RPMI8226 (cell line): ENCODE data around the gene ITGB3BP.
"Not testable (repeated sequence)": the region's sequence is repeated elsewhere in the genome, so short reads cannot be mapped to it uniquely, and the experiment has no call there.

ENCODE experiments used
- DNase-seq: peaks from one replicate; pipeline ENCODE4 v3.0.0-alpha.2; 2015

The ITGB3BP gene

GRCh38 chr1:63501256-63501655 is 21.8 kb downstream of the ITGB3BP start:
- DNase-seq = no peak

- DNase-seq = no peak
Observed at GRCh38 chr1:63498106-63498505, 24.9 kb downstream of the ITGB3BP start.

GRCh38 chr1:63497577-63497976 is 25.4 kb downstream of the ITGB3BP start:
- no peak for DNase-seq

GRCh38 chr1:63487336-63488065 is 35.5 kb downstream of the ITGB3BP start:
- DNase-seq = no peak

GRCh38 chr1:63486629-63487028 is 36.4 kb downstream of the ITGB3BP start:
- no peak for DNase-seq

GRCh38 chr1:63480057-63480456 is 43.0 kb downstream of the ITGB3BP start:
- DNase-seq = no peak

GRCh38 chr1:63475761-63476160 is 47.3 kb downstream of the ITGB3BP start:
- DNase-seq = no peak

- not testable (repeated sequence) for DNase-seq
Observed at GRCh38 chr1:63468683-63469082, 54.3 kb downstream of the ITGB3BP start.

GRCh38 chr1:63466759-63467158 is 56.3 kb downstream of the ITGB3BP start:
- no peak for DNase-seq

- DNase-seq = no peak
Observed at GRCh38 chr1:63466181-63466580, 56.8 kb downstream of the ITGB3BP start.

GRCh38 chr1:63463248-63463647 is 59.8 kb downstream of the ITGB3BP start:
- DNase-seq = no peak

- DNase-seq = no peak
Observed at GRCh38 chr1:63461661-63462230, 61.3 kb downstream of the ITGB3BP start.

- no peak for DNase-seq
Observed at GRCh38 chr1:63458750-63459149, 64.3 kb downstream of the ITGB3BP start.

GRCh38 chr1:63454269-63454668 is 68.8 kb downstream of the ITGB3BP start:
- DNase-seq = peak; percentile 13

- DNase-seq = no peak
Observed at GRCh38 chr1:63453232-63453631, 69.8 kb downstream of the ITGB3BP start.

GRCh38 chr1:63450416-63450815 is 72.6 kb downstream of the ITGB3BP start:
- no peak for DNase-seq

GRCh38 chr1:63448731-63449246 is 74.2 kb downstream of the ITGB3BP start:
- DNase-seq = no peak

GRCh38 chr1:63442141-63442475 is 80.9 kb downstream of the ITGB3BP start:
- DNase-seq = no peak

- DNase-seq = no peak
Observed at GRCh38 chr1:63435161-63435560, 87.9 kb downstream of the ITGB3BP start.

GRCh38 chr1:63429281-63429680 is 93.7 kb downstream of the ITGB3BP start:
- no peak for DNase-seq

GRCh38 chr1:63428815-63429214 is 94.2 kb downstream of the ITGB3BP start:
- no peak for DNase-seq

GRCh38 chr1:63423649-63424048 is 99.4 kb downstream of the ITGB3BP start:
- DNase-seq = no peak

- DNase-seq = not testable (repeated sequence)
Observed at GRCh38 chr1:63420746-63421145, 102.3 kb downstream of the ITGB3BP start.

GRCh38 chr1:63418101-63418500 is 104.9 kb downstream of the ITGB3BP start:
- DNase-seq = no peak
